Prostate gland (tissue), 2 donors: ENCODE measurements around the gene TMEM51.

ENCODE experiments used
- CTCF ChIP-seq, 4 experiments: fragments of 200-600 bp in 2 of 4; fragments of 450-650 bp in 2 of 4; sonication (generic) in 2 of 4; IDR thresholded peaks; 1 replicate in 3 of 4; 2 replicates in 1 of 4; pipeline ENCODE4 v1.5.1; 2016 to 2019; ENCODE audit warnings: antibody characterized with exemption in 4 of 4, mild to moderate bottlenecking in 2 of 4, moderate library complexity in 2 of 4
- POLR2A ChIP-seq: fragments of 450-650 bp; IDR thresholded peaks from one replicate; pipeline ENCODE4 v1.6.1; 2016; ENCODE audit warnings: antibody characterized with exemption, mild to moderate bottlenecking
- POLR2AphosphoS5 ChIP-seq: sonication (generic); formaldehyde crosslinking; IDR thresholded peaks from one replicate; pipeline ENCODE4 v1.6.1; 2017; ENCODE audit warnings: antibody characterized with exemption

GRCh38 chr1:15215116-15215515, 61.6 kb downstream of the TMEM51 start:
- TF ChIP-seq CTCF (IDR thresholded peaks at IDR 0.05) (no peak), POLR2A (no peak), POLR2AphosphoS5 (no peak)
